ENCODE data around the gene TACC3.
A peak's percentile ranks its signal among the peaks of the same experiment; 100 is the strongest.

The TACC3 gene

DNA sequence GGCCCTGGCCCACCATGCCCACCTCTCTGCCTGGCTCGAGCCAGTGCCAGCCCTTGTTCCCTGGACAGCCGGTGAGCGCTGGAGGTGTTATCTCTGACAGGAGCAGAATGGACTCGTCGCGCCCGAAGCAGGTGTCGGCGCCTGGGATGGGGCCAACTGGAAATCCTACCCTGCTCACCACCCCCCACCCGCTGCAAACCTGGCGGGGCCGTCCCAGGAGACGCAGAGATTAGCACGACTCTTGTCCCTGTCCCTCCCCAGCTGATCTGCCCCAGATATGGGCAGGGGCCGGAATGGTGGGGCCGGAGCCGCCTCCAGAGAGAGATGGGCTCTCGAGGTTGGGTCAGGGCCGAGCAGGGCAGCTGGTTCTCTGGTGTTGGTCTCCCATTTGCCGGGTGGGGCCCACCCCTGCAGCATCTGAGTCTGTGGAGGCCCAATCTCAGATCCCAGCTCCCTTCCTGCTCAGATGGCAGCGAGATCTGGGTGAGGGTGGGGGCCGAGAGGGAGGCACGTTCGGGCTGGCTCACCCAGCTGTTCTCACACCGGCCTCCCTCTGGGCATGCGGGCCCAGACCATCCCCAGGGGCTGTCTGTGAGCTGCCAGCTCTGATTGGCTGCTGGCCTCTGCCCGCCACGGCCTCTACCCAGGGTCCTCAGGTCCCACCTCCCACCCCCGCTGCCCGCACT is 51.7 kb downstream of the TACC3 start:
- Histone ChIP-seq H3K36me3 (ENCODE audit: low read depth) (no peaks in the 10 kb centered on the region), H3K9me3 (ENCODE audit: severe bottlenecking) (no peaks in the 10 kb centered on the region), H3K4me1 (ENCODE audit: insufficient read depth, poor library complexity, severe bottlenecking) (peaks cover 13% of the 10 kb centered on the region), H3K4me3 (ENCODE audit: severe bottlenecking) (no peak overlapping the region), H3K27me3 (ENCODE audit: insufficient read depth, poor library complexity, severe bottlenecking) (no peaks in the 10 kb centered on the region), H3K27ac (ENCODE audit: poor library complexity, severe bottlenecking) (no peak overlapping the region)
- DNase-seq (ENCODE audit: low spot score), result no peak
- ATAC-seq (ENCODE audit: low read depth), result peak; percentile 34
- TF ChIP-seq, protein P1, sequence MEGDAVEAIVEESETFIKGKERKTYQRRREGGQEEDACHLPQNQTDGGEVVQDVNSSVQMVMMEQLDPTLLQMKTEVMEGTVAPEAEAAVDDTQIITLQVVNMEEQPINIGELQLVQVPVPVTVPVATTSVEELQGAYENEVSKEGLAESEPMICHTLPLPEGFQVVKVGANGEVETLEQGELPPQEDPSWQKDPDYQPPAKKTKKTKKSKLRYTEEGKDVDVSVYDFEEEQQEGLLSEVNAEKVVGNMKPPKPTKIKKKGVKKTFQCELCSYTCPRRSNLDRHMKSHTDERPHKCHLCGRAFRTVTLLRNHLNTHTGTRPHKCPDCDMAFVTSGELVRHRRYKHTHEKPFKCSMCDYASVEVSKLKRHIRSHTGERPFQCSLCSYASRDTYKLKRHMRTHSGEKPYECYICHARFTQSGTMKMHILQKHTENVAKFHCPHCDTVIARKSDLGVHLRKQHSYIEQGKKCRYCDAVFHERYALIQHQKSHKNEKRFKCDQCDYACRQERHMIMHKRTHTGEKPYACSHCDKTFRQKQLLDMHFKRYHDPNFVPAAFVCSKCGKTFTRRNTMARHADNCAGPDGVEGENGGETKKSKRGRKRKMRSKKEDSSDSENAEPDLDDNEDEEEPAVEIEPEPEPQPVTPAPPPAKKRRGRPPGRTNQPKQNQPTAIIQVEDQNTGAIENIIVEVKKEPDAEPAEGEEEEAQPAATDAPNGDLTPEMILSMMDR (IDR thresholded peaks at IDR 0.05; ENCODE audit: poor library complexity, severe bottlenecking), result no peak

DNA sequence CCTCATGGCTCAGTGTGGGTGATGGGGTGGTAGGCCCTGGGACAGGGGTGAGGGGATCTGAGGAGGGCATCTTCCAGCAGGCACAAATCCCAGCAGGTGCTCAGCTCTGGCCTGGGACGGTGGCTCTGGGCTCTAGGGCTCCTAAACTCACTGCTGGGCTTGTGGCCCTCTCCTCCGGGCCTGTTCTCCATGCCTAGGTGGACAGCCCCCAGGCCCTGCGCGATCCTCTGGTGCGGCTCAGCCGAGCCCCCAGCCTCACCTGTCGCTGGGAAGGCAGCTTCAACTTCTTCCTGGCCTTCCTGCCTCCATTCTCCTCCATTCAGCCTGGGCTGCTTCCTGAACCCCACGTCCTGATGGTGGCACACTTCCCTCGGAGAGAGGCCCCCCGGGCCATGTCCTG is 52.4 kb downstream of the TACC3 start:
- no peak for ATAC-seq (ENCODE audit: low read depth)
- Histone ChIP-seq H3K27me3 (ENCODE audit: insufficient read depth, poor library complexity, severe bottlenecking) (no peaks in the 10 kb centered on the region), H3K36me3 (ENCODE audit: low read depth) (no peaks in the 10 kb centered on the region), H3K4me1 (ENCODE audit: insufficient read depth, poor library complexity, severe bottlenecking) (peaks cover 8% of the 10 kb centered on the region), H3K27ac (ENCODE audit: poor library complexity, severe bottlenecking) (no peak overlapping the region), H3K4me3 (ENCODE audit: severe bottlenecking) (no peak overlapping the region), H3K9me3 (ENCODE audit: severe bottlenecking) (no peaks in the 10 kb centered on the region)
- TF ChIP-seq, protein P1 (IDR thresholded peaks at IDR 0.05; ENCODE audit: poor library complexity, severe bottlenecking), result no peak
- no peak for DNase-seq (ENCODE audit: low spot score)

DNA sequence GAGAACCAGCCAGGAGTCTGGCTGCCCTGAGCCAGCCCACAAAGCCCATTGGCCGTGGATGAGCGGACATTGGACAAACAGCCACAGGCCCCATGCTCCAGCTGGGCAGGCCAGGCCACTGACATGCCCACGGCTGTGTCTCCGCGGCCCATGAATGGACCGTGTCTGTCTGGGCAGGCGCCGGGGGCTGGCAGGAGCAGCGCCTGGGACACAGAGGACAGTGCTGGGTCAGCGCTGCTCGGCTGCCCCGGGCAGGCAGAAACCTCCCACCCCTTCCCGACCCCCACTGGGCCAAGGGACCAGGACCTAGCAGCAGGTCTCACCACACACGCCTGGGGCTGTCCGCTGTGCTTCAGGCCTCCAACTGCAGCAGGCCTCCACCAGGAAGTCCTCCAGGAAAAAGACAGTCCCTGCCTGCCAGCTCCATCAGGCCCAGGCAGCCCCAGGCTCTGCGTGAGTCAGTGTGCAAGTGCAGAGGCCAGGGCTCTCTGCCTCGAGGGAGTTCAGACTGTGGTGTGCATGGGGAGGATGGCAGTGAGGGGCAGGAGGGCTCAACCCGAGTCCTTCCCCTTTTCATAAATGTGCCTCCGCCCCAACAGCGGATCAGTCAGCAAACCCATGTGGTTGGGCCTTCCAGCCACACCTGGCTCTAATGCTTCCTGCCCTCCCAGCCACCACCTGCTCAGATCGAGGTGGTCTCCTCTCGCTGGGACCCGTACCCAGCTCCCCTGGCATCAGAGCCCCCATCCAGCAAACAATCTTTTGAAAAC is 54.6 kb downstream of the TACC3 start:
- peaks cover 8% of the 10 kb centered on the region for H3K4me1 ChIP-seq (ENCODE audit: insufficient read depth, poor library complexity, severe bottlenecking)
- DNase-seq (ENCODE audit: low spot score), result no peak
- H3K9me3 ChIP-seq (ENCODE audit: severe bottlenecking), result no peaks in the 10 kb centered on the region

DNA sequence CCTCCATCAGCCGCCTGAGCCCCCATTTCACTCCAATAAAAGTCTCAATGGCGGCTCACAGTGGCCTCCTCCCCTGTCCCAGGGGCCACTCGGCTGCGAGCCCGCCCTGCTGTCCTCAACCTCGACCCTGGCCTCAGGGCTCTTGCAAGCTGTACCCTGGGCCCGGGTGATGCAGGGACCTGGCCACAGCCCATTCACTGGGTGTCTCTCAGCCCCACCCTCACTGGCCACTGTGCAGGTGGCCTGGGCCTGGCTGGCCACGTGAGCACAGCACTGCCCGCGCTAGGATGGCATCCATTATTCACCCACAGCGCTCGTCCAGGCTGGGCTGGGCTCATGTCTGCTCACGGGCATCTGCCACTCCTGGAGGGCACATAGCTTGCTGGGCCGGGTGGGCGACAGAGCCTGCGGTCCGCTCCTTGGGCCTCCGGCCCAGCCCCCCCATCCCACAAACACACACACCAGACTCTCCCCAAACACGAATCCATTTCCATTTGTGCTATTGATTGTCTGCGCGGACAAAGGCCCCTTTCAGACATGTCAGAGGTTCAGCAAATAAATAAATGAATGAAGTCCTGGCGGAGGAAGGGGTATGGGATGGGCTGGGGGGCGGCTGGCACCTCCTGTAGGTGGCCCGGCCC is 55.3 kb downstream of the TACC3 start:
- Histone ChIP-seq H3K9me3 (ENCODE audit: severe bottlenecking) (no peaks in the 10 kb centered on the region), H3K27me3 (ENCODE audit: insufficient read depth, poor library complexity, severe bottlenecking) (no peaks in the 10 kb centered on the region), H3K4me3 (ENCODE audit: severe bottlenecking) (no peak overlapping the region), H3K27ac (ENCODE audit: poor library complexity, severe bottlenecking) (no peak overlapping the region), H3K36me3 (ENCODE audit: low read depth) (no peaks in the 10 kb centered on the region), H3K4me1 (ENCODE audit: insufficient read depth, poor library complexity, severe bottlenecking) (peaks cover 8% of the 10 kb centered on the region)
- DNase-seq (ENCODE audit: low spot score) (no peak), ATAC-seq (ENCODE audit: low read depth) (no peak)
- TF ChIP-seq, protein P1 (IDR thresholded peaks at IDR 0.05; ENCODE audit: poor library complexity, severe bottlenecking), result no peak

More for the DNA sequence above, 54.6 kb downstream of the TACC3 start:
- Histone ChIP-seq H3K4me3 (ENCODE audit: severe bottlenecking) (no peak overlapping the region), H3K27me3 (ENCODE audit: insufficient read depth, poor library complexity, severe bottlenecking) (no peaks in the 10 kb centered on the region), H3K36me3 (ENCODE audit: low read depth) (no peaks in the 10 kb centered on the region), H3K27ac (ENCODE audit: poor library complexity, severe bottlenecking) (no peak overlapping the region)
- peak; percentile 56 for ATAC-seq (ENCODE audit: low read depth)
- TF ChIP-seq, protein P1 (IDR thresholded peaks at IDR 0.05; ENCODE audit: poor library complexity, severe bottlenecking), result no peak

All from RWPE2 (cell line).